SK-N-SH treated with all-trans-retinoic acid at 6 μM for 48 hours (cell line): Measurements from ENCODE around the gene RFX8.

ENCODE experiments used
- RARB ChIP-seq: fragments of 250-450 bp; sonication (Bioruptor Pico); IDR thresholded peaks from 2 replicates; pipeline ENCODE4 v1.8.0; 2021; ENCODE audit warnings: mild to moderate bottlenecking, moderate library complexity
- TCF4 ChIP-seq: fragments of 250-450 bp; sonication (Bioruptor Pico); IDR thresholded peaks from 2 replicates; pipeline ENCODE4 v1.8.0; 2021; ENCODE audit warnings: mild to moderate bottlenecking, moderate library complexity, borderline replicate concordance
- TF ChIP-seq, protein P1 (sequence below): fragments of 250-450 bp; sonication (Bioruptor Pico); IDR thresholded peaks from 2 replicates; pipeline ENCODE4 v1.8.0; 2020; ENCODE audit warnings: mild to moderate bottlenecking, moderate library complexity, borderline replicate concordance
- TF ChIP-seq, protein P2 (sequence below): fragments of 250-450 bp; sonication (Bioruptor Pico); IDR thresholded peaks from 2 replicates; pipeline ENCODE4 v1.5.1; 2020; ENCODE audit warnings: low read depth, mild to moderate bottlenecking, moderate library complexity

DNA sequence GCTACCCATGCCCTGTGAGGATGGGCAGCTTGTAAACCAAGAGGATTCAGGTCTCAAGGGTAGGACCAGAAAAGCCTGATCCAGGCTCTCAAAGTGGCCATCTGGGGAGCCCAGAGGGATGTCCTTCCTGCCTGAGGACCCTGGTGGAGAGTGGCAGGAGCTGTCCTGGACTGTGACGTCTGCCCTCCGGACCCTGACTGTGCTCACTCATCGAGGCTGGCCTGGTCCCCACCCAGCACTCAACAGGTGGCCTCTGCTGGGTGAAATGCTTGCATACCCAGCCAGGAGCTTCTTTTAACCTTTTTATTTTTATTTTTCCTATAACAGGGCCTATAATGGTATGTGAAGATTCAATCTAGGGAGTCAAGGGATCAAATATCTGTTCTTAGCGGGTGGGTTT, 112.1 kb downstream of the RFX8 start:
- TF ChIP-seq, protein P1, sequence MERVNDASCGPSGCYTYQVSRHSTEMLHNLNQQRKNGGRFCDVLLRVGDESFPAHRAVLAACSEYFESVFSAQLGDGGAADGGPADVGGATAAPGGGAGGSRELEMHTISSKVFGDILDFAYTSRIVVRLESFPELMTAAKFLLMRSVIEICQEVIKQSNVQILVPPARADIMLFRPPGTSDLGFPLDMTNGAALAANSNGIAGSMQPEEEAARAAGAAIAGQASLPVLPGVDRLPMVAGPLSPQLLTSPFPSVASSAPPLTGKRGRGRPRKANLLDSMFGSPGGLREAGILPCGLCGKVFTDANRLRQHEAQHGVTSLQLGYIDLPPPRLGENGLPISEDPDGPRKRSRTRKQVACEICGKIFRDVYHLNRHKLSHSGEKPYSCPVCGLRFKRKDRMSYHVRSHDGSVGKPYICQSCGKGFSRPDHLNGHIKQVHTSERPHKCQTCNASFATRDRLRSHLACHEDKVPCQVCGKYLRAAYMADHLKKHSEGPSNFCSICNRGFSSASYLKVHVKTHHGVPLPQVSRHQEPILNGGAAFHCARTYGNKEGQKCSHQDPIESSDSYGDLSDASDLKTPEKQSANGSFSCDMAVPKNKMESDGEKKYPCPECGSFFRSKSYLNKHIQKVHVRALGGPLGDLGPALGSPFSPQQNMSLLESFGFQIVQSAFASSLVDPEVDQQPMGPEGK (CRISPR knock-in tag), result no peak
- TF ChIP-seq, protein P2, sequence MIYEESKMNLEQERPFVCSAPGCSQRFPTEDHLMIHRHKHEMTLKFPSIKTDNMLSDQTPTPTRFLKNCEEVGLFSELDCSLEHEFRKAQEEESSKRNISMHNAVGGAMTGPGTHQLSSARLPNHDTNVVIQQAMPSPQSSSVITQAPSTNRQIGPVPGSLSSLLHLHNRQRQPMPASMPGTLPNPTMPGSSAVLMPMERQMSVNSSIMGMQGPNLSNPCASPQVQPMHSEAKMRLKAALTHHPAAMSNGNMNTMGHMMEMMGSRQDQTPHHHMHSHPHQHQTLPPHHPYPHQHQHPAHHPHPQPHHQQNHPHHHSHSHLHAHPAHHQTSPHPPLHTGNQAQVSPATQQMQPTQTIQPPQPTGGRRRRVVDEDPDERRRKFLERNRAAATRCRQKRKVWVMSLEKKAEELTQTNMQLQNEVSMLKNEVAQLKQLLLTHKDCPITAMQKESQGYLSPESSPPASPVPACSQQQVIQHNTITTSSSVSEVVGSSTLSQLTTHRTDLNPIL, result no peak
- TF ChIP-seq RARB (no peak), TCF4 (no peak)
